Mesendoderm (in vitro differentiated cells): ENCODE measurements around the gene LRRC42.

ENCODE experiments used
- DNase-seq: peaks from one replicate; pipeline ENCODE4 v3.0.0; 2013
- H2AK5ac ChIP-seq: 2 replicates; pipeline ENCODE4 v1.6.1; 2013; ENCODE audit warnings: low read length, inconsistent platforms
- H2BK120ac ChIP-seq: 2 replicates; pipeline ENCODE4 v1.6.1; 2013; ENCODE audit warnings: low read depth, mild to moderate bottlenecking, low read length, moderate library complexity, mixed read lengths
- H2BK15ac ChIP-seq: replicated peaks from 2 replicates; pipeline ENCODE4 v1.6.1; 2013; ENCODE audit warnings: low read depth, mild to moderate bottlenecking, moderate library complexity
- H2BK5ac ChIP-seq: 2 replicates; pipeline ENCODE4 v1.6.1; 2013; ENCODE audit warnings: low read length, inconsistent platforms
- H3K18ac ChIP-seq: 2 replicates; pipeline ENCODE4 v1.6.1; 2013; ENCODE audit warnings: mild to moderate bottlenecking, low read length, mixed read lengths
- H3K23ac ChIP-seq: one replicate; pipeline ENCODE4 v1.6.1; 2013; ENCODE audit warnings: low read length
- H3K27ac ChIP-seq: 2 replicates; pipeline ENCODE4 v1.5.1; 2013; ENCODE audit warnings: low read depth, mild to moderate bottlenecking, inconsistent platforms, low read length, moderate library complexity
- H3K27me3 ChIP-seq: 2 replicates; pipeline ENCODE4 v1.6.1; 2013; ENCODE audit warnings: low read length, control low read depth, mild to moderate bottlenecking, inconsistent platforms; ENCODE audit not compliant: insufficient read depth, poor library complexity
- H3K36me3 ChIP-seq: 2 replicates; pipeline ENCODE4 v1.6.1; 2013; ENCODE audit warnings: low read length, inconsistent platforms; ENCODE audit not compliant: control insufficient read depth, insufficient read depth
- H3K4ac ChIP-seq: one replicate; pipeline ENCODE4 v1.6.1; 2013; ENCODE audit warnings: low read depth, mild to moderate bottlenecking, low read length, moderate library complexity
- H3K4me1 ChIP-seq: 2 replicates; pipeline ENCODE4 v1.6.1; 2013; ENCODE audit warnings: low read depth, low read length, inconsistent platforms; ENCODE audit not compliant: control insufficient read depth
- H3K4me2 ChIP-seq: 2 replicates; pipeline ENCODE4 v1.6.1; 2013; ENCODE audit warnings: low read length
- H3K4me3 ChIP-seq: 2 replicates; pipeline ENCODE4 v1.5.1; 2013; ENCODE audit warnings: mild to moderate bottlenecking, low read length
- H3K56ac ChIP-seq: one replicate; pipeline ENCODE4 v1.6.1; 2013; ENCODE audit warnings: low read length
- H3K79me1 ChIP-seq: 2 replicates; pipeline ENCODE4 v1.6.1; 2013; ENCODE audit warnings: low read length, inconsistent platforms
- H3K79me2 ChIP-seq: 2 replicates; pipeline ENCODE4 v1.6.1; 2013; ENCODE audit warnings: mild to moderate bottlenecking, low read length; ENCODE audit not compliant: control insufficient read depth, insufficient read depth
- H3K9ac ChIP-seq: 2 replicates; pipeline ENCODE4 v1.6.1; 2013; ENCODE audit warnings: low read length, inconsistent platforms
- H4K5ac ChIP-seq: one replicate; pipeline ENCODE4 v1.6.1; 2013; ENCODE audit warnings: low read length
- H4K8ac ChIP-seq: one replicate; pipeline ENCODE4 v1.6.1; 2013; ENCODE audit warnings: low read depth, mild to moderate bottlenecking, control low read depth, low read length, moderate library complexity
- WGBS: extraction: QIAGEN DNeasy Blood & Tissue Kit; methylation state at CpG from one replicate; pipeline ENCODE4 v1.1.7; 2013; ENCODE audit warnings: low lambda C conversion rate, missing lambda C conversion rate; ENCODE audit not compliant: insufficient coverage; ENCODE audit errors: extremely low coverage; 5-methylcytosine and 5-hydroxymethylcytosine counted together

Gene LRRC42

DNA sequence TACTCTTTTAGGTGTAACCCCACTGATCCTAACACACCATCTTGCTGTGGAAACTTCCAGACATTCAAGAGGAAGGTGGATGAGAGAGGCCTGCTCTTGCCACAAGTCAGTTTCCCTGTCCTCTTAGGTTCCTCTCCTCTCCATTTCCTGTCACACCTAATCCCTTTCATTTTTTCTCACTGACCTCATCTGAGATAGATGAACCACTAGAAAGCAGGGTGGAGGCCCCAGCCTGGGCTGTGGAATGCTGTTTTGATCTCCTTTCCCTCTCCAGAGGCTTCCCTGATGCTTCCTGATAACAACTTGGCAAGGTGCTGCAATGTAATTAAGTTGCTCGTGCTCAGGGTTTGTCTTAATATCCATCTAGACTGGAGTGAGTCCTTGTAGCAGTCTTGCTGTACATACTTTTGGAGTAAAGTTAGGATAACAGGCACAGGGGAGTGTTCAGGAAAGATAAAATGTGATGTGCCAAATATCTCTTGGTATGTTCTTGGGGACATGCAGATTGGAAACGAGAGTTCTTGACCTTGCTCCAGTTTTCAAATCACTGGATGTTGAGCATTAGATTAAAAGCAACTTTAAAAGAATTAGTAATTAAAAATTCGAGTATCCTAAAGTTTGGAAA is 11.2 kb downstream of the LRRC42 start:
- Histone ChIP-seq H3K4me3 (no peak overlapping the region), H4K8ac (no peak overlapping the region), H2BK5ac (no peak overlapping the region), H2BK15ac (no peak overlapping the region), H3K36me3 (no peaks in the 10 kb centered on the region), H3K18ac (peak overlapping the region; percentile 82), H3K23ac (no peak overlapping the region), H3K4ac (peak overlapping the region; percentile 79), H3K79me2 (no peaks in the 10 kb centered on the region), H3K4me1 (peaks cover 13% of the 10 kb centered on the region), H3K4me2 (no peak overlapping the region), H2BK120ac (no peak overlapping the region), H2AK5ac (no peak overlapping the region), H3K27me3 (no peaks in the 10 kb centered on the region), H3K27ac (peak overlapping the region; percentile 87), H3K9ac (peak overlapping the region; percentile 26), H3K79me1 (no peaks in the 10 kb centered on the region), H4K5ac (no peak overlapping the region), H3K56ac (peak overlapping the region; percentile 38)
- peak; percentile 99 for DNase-seq
- no CpG with 5 or more reads among the region's 3 CpGs for WGBS

DNA sequence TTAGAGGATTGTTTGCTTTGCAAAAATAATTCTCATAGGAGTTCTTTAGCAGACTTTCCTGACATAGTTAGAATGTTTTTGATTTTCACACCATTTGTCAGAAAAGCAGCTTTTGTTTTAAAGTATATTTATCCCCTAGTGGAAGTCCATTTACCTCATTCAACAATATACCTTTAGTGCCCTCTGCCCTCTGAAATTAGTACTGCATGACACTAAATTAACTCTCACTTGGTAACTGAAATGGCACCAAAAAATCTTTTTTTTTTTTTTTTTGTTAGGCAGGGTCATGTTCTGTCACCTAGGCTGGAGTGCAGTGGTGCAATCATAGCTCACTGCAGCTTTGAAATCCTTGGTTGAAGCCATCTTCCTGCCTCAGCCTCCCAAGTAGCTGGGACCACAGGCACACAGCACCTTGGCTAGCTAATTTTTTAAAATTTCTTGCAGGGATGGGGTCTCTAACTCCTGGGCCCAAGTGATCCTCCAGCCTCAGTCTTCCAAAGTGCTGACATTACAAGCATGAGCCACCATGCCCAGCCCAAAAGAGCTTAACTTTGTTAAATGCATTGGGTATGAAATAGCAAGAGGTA is 13.6 kb downstream of the LRRC42 start:
- Histone ChIP-seq H3K4me2 (no peak overlapping the region), H2BK5ac (no peak overlapping the region), H3K27me3 (no peaks in the 10 kb centered on the region), H2AK5ac (no peak overlapping the region), H3K79me1 (no peaks in the 10 kb centered on the region), H3K9ac (no peak overlapping the region), H3K4me3 (no peak overlapping the region), H3K4me1 (peaks cover 13% of the 10 kb centered on the region), H3K79me2 (no peaks in the 10 kb centered on the region), H3K4ac (no peak overlapping the region), H3K18ac (no peak overlapping the region), H3K36me3 (no peaks in the 10 kb centered on the region), H3K27ac (no peak overlapping the region), H2BK15ac (no peak overlapping the region), H2BK120ac (no peak overlapping the region), H4K8ac (no peak overlapping the region), H3K23ac (no peak overlapping the region), H4K5ac (no peak overlapping the region), H3K56ac (no peak overlapping the region)
- DNase-seq: peak; percentile 63

DNA sequence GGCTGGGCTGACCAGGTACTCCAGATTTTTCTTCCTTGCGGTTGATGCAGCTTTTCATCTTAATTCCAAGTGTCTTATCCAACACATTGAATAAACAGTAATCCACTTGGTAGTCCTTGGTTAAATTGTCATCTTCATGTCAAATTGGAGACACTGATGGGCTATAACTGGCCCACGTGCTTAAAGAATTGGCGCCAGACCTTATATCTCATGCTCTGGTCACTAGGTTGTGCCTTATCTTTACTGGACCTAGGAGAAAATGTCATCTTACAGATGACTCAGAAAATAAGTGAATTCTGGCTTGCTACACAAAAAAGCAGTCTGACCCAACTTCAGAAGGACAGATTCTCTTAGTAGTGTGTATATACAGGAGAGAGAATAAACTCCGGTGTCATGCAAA is 16.2 kb downstream of the LRRC42 start:
- WGBS: no CpG with 5 or more reads among the region's 4 CpGs
- H3K36me3 ChIP-seq: no peaks in the 10 kb centered on the region
- H3K27me3 ChIP-seq: no peaks in the 10 kb centered on the region

DNA sequence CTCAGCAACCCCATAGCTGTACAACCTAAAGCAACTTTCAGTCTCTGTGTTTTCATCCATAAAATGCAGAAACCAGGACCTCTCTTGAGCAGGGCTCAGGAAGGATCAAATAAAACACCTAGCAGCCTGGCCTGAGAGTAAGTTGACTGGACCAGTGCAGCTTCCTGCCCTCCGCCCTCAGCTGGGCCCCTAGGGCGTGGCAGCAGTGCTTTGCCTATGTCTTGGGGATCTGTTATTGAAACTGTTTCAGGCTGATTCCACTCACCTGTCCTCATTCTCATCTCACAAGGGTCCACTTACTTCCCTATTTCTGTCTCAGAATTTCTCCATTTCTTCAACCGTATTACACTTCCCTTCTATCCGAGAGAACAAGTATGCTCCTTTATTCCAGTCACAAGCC is 17.3 kb downstream of the LRRC42 start:
- no peaks in the 10 kb centered on the region for H3K36me3 ChIP-seq

More for the DNA sequence above, 16.2 kb downstream of the LRRC42 start:
- H3K56ac ChIP-seq: no peak overlapping the region
- H2AK5ac ChIP-seq: no peak overlapping the region
- no peak overlapping the region for H2BK5ac ChIP-seq
- H2BK15ac ChIP-seq: no peak overlapping the region
- H3K23ac ChIP-seq: no peak overlapping the region
- H3K4me3 ChIP-seq: no peak overlapping the region
- no peak overlapping the region for H3K4ac ChIP-seq
- H3K27ac ChIP-seq: no peak overlapping the region
- H4K8ac ChIP-seq: no peak overlapping the region
- H4K5ac ChIP-seq: no peak overlapping the region
- no peak overlapping the region for H3K18ac ChIP-seq
- no peaks in the 10 kb centered on the region for H3K79me1 ChIP-seq
- H2BK120ac ChIP-seq: no peak overlapping the region
- no peaks in the 10 kb centered on the region for H3K79me2 ChIP-seq
- DNase-seq: no peak
- no peak overlapping the region for H3K4me2 ChIP-seq
- H3K9ac ChIP-seq: no peak overlapping the region
- peaks cover 6% of the 10 kb centered on the region for H3K4me1 ChIP-seq

DNA sequence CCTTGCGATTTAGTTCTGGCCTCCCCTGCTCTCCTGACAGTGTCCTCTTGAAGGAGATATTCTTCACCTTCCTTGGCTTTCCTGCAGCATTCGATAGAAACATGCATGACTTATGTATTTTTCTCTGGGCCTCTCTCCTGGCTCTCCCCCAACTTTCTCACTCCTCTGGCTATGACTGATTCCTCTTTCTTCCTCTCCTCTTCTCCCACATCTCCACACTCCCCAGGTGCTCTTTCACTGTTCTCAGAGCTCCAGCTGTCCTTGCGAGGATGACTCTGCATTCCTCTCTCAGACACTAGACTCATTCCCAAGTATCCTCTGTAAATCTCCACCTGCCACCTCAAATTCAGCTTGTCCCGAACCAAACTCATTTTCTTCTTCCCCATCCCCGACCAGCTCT is 18.0 kb downstream of the LRRC42 start:
- Histone ChIP-seq H3K79me1 (no peaks in the 10 kb centered on the region), H2AK5ac (no peak overlapping the region), H3K4me1 (no peaks in the 10 kb centered on the region), H4K5ac (no peak overlapping the region), H2BK5ac (no peak overlapping the region), H4K8ac (no peak overlapping the region), H2BK15ac (no peak overlapping the region), H3K4me2 (no peak overlapping the region), H3K4me3 (no peak overlapping the region), H3K79me2 (no peaks in the 10 kb centered on the region), H3K56ac (no peak overlapping the region), H3K27ac (no peak overlapping the region), H3K27me3 (no peaks in the 10 kb centered on the region), H3K9ac (no peak overlapping the region), H2BK120ac (no peak overlapping the region), H3K36me3 (no peaks in the 10 kb centered on the region), H3K18ac (no peak overlapping the region), H3K4ac (no peak overlapping the region), H3K23ac (no peak overlapping the region)
- peak; percentile 61 for DNase-seq
- no CpG with 5 or more reads among the region's 5 CpGs for WGBS

More for the DNA sequence above, 17.3 kb downstream of the LRRC42 start:
- Histone ChIP-seq H3K18ac (no peak overlapping the region), H3K79me1 (no peaks in the 10 kb centered on the region), H3K27me3 (no peaks in the 10 kb centered on the region), H3K4me1 (no peaks in the 10 kb centered on the region), H3K27ac (no peak overlapping the region), H4K5ac (no peak overlapping the region), H3K23ac (no peak overlapping the region), H2BK15ac (no peak overlapping the region), H3K4me2 (no peak overlapping the region), H3K9ac (no peak overlapping the region), H4K8ac (no peak overlapping the region), H2BK5ac (no peak overlapping the region), H2BK120ac (no peak overlapping the region), H2AK5ac (no peak overlapping the region), H3K79me2 (no peaks in the 10 kb centered on the region), H3K56ac (no peak overlapping the region), H3K4me3 (no peak overlapping the region), H3K4ac (no peak overlapping the region)
- no CpG with 5 or more reads among the region's 4 CpGs for WGBS
- no peak for DNase-seq

DNA sequence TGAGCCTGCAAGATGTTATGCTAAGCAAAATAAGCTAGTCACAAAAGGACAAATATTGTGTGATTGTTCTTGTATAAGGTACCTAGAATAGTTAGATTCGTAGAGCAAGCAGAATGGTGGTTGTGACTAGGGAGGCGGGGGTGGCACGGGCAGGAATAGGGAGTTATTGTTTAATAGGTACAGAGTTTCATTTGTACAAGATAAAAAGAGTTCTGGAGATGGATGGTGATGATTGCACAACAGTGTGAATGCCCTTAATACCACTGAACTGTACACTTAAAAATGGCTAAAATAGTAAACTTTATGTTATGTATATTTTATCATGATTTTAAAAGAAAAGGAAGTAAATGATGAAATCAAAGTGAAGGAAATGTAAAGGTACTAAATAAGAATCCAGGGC is 20.6 kb downstream of the LRRC42 start:
- H3K27ac ChIP-seq: no peak overlapping the region
- H3K36me3 ChIP-seq: no peaks in the 10 kb centered on the region
- no peak overlapping the region for H2BK5ac ChIP-seq
- H2AK5ac ChIP-seq: no peak overlapping the region
- H3K4me1 ChIP-seq: no peaks in the 10 kb centered on the region
- H4K5ac ChIP-seq: no peak overlapping the region
- H3K23ac ChIP-seq: no peak overlapping the region
- H3K79me1 ChIP-seq: no peaks in the 10 kb centered on the region
- WGBS: no CpG with 5 or more reads among the region's 3 CpGs
- no peaks in the 10 kb centered on the region for H3K27me3 ChIP-seq
- no peak overlapping the region for H2BK120ac ChIP-seq
- no peak overlapping the region for H3K4me3 ChIP-seq
- H3K79me2 ChIP-seq: no peaks in the 10 kb centered on the region
- no peak overlapping the region for H3K18ac ChIP-seq
- no peak for DNase-seq
- H4K8ac ChIP-seq: no peak overlapping the region
- H3K56ac ChIP-seq: no peak overlapping the region
- H2BK15ac ChIP-seq: no peak overlapping the region
- H3K4ac ChIP-seq: no peak overlapping the region
- H3K9ac ChIP-seq: no peak overlapping the region
- no peak overlapping the region for H3K4me2 ChIP-seq
